Putamen (tissue), 1 donor: ENCODE measurements around the gene SYT2.
"Not testable (repeated sequence)": the region's sequence is repeated elsewhere in the genome, so short reads cannot be mapped to it uniquely, and the experiment has no call there.

Experiments used
- DNase-seq: peaks from one replicate; pipeline ENCODE4 v3.0.0-alpha.2; 2016; ENCODE audit warnings: low spot score

The SYT2 gene

DNA sequence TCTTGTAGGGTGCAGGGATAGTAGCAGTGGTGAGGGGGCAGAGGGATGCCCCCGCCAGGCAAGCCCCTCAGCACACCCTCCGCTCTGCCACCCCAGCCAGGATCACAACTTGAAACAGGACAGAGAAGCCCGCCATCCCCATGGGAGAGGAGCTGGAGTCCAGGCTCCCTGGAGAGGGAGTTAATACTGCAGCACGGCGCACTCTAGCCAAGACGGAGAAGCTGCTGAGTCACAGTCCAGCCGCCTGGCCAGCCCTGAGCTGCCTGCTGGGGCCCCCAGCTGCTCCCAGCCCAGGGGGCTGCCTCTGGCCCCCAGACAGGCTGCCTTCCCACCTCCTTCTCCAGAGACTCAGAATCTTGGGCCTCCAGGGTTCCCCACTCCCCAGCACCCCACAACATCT lies 87.2 kb downstream of the SYT2 start:
- DNase-seq = no peak

- no peak for DNase-seq
Measured at GRCh38 chr1:202622388-202622787, 87.9 kb downstream of the SYT2 start.

DNA sequence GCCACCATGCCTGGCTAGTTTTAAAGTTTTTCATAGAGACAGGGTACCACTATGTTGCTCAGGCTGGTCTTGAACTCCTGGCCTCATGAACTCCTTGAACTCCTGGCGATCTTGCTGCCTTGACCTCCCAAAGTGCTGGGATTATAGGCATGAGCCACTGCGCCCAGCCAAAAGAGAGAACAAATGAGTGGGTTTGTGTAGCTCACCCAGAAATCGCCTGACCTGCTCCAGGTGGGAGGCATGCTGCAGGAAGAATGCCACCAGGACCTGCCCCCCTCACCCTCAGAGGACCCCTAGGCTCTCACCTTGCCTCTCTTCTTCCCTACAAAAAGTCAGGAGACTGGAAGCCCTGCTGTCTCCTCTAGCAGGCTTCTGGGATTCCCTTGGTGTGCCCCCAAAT lies 88.8 kb downstream of the SYT2 start:
- no peak for DNase-seq

GRCh38 chr1:202620036-202620435 lies 90.2 kb downstream of the SYT2 start:
- not testable (repeated sequence) for DNase-seq

- DNase-seq = no peak
Measured at GRCh38 chr1:202619505-202619904, 90.7 kb downstream of the SYT2 start.

GRCh38 chr1:202619012-202619411 lies 91.2 kb downstream of the SYT2 start:
- not testable (repeated sequence) for DNase-seq

DNA sequence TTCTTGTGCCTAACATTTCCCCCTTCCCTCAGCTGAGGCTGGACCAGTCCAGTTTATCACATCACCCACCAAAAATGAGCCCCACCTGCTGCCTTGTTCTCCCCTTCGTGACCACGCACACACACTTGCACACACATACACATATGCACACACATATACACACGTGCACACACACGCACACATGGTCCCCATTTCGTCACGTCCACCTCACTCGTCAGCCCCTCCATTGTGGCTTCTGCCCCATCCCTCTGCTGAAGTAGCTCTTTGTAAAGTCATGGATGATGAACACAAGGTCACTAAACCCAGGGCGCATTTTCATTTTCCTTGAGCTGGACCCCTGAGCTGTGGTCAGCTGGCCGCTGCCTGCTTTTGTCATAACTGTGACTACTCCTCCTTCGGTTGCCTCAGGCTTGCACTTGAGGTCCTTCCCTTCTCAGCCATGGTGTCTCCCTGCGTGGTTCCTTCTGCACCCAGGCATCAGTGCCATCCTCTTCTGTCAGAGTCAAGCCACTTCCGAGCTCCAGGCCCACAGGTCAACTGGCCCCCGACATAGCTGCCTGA lies 93.8 kb downstream of the SYT2 start:
- DNase-seq = no peak

DNA sequence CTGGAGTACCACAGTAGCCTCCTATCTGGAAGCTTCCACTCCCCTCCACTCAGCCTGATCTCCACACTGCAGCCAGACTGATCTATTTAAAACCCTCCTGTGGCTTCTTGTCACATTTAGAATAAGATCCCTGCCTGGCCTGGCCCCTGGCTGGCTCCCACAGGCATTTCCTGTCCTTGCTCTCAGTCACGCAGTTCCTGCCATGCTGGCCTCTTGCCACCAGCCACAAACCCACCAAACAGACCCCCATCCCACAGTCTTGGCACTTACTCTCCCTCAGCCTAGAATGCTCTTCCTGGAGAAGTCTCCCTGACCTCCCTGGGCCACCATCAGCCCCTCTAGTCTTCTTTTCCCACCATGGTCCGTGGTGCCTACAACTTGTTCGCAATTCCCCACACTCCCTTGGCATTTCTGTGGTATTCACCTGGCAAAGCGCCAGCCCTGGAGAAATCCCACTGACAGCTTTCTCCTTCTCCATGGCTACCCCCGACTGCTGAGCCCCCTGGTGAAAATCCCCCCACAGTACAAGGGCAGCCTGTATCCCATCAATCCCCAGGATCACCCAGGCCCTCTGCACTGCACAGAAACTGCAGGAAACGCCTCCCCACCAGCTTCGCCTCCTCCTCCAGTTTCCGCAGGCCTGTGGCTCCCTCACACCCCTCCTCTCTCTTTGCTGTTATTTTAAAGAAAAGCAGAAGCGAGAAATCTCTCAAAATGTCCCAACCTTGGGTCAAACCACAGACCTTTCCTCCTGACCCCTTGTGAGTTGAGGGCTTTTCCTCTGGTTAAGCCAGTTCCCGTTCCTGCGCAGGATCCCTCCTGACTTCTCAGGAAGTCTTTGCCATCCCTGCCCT lies 94.5 kb downstream of the SYT2 start:
- DNase-seq = peak; percentile 38

GRCh38 chr1:202615208-202615500 lies 95.1 kb downstream of the SYT2 start:
- DNase-seq = not testable (repeated sequence)

GRCh38 chr1:202614363-202615207 lies 95.7 kb downstream of the SYT2 start:
- DNase-seq = not testable (repeated sequence)

DNA sequence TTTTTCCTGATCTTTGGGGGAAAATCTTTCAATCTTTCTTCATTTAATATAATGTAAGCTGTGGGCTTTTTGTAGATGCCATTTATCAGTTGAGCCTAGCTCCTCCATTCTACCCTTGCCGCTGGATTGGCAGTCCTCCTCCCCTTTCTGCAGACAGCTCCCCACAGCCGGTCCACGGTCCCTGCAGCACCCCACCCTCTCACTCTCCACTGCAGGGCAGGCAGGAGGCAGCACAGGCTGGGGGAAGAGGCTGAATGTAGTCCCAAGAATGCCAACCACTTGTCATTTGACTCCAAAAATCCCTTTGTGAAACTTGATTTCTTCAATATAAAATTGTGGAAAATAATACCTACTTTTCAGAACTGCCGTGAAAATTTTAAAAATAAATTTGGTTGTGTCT lies 96.7 kb downstream of the SYT2 start:
- no peak for DNase-seq

DNA sequence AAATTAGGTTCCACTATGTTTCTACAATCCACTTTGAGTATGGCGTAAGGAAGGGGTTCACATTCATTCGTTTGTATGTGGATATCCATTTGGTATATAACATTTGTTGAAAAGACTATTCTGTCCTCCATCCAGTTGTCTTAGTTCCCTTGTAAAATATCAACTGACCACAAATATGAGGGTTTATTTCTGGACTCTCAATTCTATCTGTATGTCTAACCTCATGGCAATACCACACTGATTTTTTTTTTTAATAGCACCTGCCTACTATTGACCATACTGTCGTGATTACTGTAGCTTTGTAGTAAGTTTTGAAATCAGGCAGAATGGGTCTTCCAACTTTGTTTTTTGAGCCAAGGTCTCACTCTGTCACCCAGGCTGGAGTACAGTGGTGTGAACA lies 98.2 kb downstream of the SYT2 start:
- not testable (repeated sequence) for DNase-seq

DNA sequence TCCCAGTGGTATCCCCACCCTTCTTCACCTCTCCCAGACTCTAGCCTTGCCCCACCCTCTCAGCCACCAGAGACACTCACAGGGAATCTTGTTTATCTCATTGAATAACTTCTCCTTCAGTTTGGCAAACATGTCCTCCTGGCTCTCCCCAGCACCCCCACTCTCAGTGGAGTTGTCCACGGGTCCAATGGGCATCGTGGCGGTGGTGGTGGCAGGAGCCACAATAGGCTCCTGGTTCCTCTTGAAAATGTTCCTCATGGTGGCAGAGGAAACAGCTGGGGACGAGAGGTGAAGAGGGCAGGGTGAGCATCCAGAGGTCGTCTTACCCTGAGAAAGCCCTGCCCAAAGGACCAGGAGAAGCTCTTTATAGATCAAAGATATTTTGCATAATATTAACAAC lies 104.7 kb downstream of the SYT2 start:
- DNase-seq = no peak

- no peak for DNase-seq
Measured at GRCh38 chr1:202603435-202603834, 106.8 kb downstream of the SYT2 start.

GRCh38 chr1:202600432-202601041 lies 109.7 kb downstream of the SYT2 start:
- no peak for DNase-seq

GRCh38 chr1:202599669-202600431 lies 110.4 kb downstream of the SYT2 start:
- DNase-seq = peak; percentile 65

DNA sequence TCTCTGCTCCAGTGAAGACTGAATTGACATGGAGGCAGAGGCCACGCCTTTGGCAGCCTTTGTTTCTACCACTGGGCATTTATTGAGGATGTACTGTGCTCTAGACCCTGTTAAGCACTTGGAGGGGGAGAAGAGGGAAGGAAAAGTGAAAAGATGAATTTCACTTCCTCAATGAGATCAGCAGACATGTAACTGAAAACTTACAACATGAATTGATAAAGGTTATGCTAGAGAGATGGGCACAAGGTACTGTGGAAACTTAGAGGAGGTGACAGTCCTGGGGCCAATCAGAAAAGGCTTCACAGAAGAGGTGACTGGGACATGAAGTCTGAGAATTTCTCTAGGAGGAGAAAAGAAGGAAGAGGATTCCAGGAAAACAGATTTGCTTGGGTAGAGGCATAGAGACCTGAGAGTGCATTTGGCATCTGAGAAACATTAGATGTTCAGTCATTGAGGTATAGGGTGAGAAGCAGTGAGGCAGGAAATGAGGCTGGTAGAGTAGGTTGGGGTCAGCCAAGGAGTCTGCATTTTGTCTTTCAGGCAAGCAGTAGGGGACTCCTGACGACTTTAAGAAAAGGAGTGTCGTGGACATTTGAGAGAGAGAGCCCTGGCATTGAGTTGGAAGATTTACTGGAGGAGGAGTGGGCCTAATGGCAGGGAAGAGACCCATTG lies 113.0 kb downstream of the SYT2 start:
- DNase-seq = no peak

- DNase-seq = no peak
Measured at GRCh38 chr1:202596638-202597037, 113.6 kb downstream of the SYT2 start.

DNA sequence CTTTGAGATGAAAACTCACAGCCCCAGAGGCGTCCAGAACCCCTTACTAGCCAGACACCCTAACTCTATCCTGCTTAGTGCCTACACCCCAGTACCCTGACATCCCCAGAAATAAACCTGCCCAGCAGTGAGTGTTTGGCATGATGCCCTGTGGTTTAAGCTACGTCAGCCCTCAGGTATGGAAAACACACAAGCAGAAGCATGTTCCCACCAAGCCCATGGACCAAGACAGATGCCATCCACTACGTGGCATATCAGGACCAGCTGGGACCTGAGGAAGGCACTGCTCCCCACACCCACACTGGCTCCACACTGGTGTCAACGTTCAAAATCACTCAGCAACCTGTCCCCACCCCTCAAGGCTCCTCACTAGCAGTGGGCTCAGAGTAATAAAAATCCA lies 116.4 kb downstream of the SYT2 start:
- no peak for DNase-seq

DNA sequence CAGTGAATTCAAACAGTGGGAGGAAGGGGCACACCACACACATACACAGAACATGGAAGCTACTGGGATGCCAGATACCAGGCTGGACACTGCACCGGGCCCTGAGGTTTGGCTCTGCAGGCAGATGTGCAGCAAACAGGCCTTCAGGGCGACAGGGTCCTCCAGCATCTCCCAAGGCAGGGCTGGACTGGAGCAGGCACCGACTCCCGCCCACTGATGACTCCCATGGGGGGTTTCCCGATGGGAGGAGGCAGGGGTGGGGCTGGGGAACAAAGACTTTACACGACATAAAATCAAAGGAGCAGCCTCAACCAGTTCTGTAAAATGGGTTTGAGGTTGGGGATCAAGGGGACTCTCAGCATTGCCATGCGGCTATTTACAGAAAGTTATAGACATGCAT lies 118.1 kb downstream of the SYT2 start:
- no peak for DNase-seq

GRCh38 chr1:202591515-202591914 lies 118.7 kb downstream of the SYT2 start:
- no peak for DNase-seq
